HG03460 (cell line): Measurements from ENCODE around the gene ATP6AP2.
"Not testable (repeated sequence)": the region's sequence is repeated elsewhere in the genome, so short reads cannot be mapped to it uniquely, and the experiment has no call there.

Source experiments
- ATAC-seq: cut with Tn5 transposase; IDR thresholded peaks from one replicate; pipeline ENCODE4 v1.9.1; 2021; ENCODE audit not compliant: unreplicated experiment

ATP6AP2 gene

GRCh38 chrX:40575411-40575810 lies 5.4 kb upstream of the ATP6AP2 start:
- not testable (repeated sequence) for ATAC-seq

- ATAC-seq = no peak
Measured at GRCh38 chrX:40576291-40576690, 4.5 kb upstream of the ATP6AP2 start.

DNA sequence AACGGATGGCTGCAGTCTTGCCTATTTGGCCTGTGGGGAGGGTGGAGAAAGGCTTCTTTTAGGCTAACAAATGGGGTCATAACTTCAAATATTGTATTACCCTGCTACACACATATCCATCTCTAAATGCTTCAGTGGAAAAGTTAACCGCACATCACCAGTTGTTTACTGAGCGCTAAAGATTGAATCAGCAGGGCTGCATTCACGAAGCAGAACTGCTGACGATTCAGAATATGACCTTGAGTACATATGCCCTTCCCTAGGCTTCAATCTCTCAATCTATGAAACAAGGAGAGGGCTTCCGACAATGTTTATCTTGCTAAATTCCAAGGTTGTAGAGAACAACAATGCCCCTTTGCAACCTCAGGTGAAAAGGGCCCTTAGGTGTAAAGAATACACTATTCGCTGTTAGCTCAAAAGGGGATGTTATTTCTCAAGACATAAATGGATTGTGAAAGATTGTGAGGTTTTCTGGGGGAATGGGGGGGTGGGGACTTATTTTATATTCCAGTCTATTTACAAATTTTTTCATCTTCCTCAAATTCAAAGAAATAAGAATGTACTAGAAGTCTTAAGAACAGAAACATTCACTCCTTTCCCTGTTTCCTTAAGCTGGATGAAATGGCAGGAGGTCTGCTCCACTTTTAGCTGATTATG lies 2.6 kb upstream of the ATP6AP2 start:
- ATAC-seq = no peak

DNA sequence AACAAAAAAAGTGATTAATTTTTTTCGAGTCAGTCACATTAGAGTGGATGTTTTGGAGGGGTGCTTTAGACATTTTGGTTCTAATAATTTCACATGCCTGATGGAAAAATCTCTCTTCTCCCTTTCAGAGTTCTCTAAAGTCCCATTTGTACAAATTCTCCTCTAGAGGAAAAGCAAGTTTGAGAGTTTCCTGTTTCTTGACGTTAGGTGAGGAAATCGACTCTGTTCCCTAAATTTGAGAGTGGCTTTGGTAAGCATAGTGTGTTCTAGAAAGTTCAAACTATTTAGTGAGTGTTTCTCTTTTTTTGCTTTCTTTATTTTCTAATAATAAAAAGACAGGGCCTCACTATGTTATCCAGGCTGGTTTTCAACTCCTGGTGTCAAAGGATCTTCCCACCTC lies 1.6 kb upstream of the ATP6AP2 start:
- ATAC-seq = no peak

- peak; percentile 48 for ATAC-seq
Measured at GRCh38 chrX:40579900-40580536, 752 bp upstream of the ATP6AP2 start.

- ATAC-seq = no peak
Measured at GRCh38 chrX:40581336-40581920, 658 bp downstream of the ATP6AP2 start.

DNA sequence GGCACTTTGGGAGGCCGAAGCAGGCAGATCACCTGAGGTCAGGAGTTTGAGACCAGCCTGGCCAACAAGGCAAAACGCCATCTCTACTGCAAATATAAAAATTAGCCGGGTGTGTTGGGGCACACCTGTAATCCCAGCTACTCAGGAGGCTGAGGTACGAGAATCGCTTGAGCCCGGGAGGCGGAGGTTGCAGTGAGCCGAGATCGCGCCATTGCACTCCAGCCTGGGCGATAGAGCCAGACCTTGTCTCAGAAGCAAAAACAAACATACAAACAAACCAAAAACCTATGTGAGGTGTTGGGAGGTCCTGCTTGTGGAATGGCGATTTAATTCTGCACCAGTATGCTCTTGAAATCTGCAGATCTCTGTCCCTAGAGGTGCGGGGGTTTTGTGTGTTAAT lies 1.4 kb downstream of the ATP6AP2 start:
- ATAC-seq = not testable (repeated sequence)

DNA sequence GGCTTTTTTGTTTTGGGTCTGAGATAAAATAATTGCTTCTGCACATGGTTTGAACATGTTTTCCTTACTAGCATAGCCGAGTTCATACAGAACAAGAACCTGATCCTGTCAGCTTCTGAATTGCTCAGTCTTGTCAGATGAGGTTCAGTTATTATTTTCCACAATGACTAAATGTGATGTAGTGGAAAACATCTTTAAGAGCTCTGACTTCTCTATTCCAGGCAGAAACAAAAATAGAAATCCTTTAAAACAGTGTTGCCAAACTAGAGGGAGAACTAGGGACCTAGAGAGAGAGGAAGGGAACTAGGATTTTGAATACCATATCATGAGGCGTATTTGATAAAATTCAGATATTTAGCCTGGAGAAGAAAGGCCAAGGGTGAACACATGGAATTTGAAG lies 2.0 kb downstream of the ATP6AP2 start:
- ATAC-seq = no peak

GRCh38 chrX:40587623-40588022 lies 6.9 kb downstream of the ATP6AP2 start:
- ATAC-seq = not testable (repeated sequence)

- not testable (repeated sequence) for ATAC-seq
Measured at GRCh38 chrX:40589616-40590321, 9.0 kb downstream of the ATP6AP2 start.

DNA sequence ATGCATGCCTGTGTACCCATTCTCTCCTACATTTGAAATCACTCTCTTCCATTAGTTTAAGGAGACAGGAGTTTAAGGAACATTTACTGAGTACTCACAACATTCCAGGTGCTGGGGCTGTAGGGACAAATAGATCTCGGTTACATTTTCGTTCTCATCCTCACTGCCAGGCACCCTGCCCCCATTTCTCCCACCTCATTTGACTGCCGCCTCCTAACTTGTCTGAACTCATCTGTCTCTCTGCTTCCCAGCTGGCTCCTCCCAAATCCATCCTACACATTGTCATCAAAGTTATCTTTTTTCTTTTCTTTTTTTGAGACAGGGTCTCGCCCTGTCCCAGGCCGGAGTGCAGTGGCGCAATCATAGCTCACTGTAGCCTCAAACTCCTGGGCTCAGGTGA lies 22.7 kb downstream of the ATP6AP2 start:
- no peak for ATAC-seq

DNA sequence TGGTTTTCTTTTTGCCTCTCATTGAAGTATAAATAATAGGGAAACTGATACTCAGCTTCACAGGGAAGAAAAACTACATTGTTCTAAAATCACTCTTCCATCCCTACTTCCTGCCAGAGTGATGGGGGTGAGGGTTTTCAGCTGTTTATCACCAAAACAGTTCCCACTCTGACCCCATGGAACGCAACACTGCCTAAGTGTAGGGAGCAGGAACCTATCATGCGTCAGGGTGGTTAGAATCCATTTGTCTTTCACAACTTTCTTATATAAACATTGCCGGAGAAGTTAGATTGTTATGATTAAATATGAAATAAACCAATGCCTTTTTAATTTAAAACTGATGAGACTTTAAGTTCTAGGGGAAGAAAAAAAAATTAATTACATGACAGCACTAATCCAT lies 26.6 kb downstream of the ATP6AP2 start:
- ATAC-seq = no peak

DNA sequence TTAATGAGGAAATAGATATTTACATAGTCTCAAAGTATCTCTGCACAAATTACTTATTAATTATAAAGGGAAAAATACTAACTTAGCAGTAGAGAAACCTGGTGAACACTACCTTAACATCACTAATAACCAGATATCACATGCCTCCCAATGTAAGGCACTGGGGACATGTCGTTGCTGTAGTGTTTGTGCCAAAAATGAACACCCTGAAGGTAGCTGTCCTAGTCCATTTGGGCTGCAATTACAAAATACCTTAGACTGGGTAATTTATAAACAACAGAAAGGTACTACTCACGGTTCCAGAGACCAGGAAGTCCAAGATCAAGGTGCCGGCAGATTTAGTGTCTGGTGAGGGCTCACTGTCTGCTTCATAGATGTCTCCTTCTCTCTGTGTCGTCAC lies 31.7 kb downstream of the ATP6AP2 start:
- ATAC-seq = no peak

DNA sequence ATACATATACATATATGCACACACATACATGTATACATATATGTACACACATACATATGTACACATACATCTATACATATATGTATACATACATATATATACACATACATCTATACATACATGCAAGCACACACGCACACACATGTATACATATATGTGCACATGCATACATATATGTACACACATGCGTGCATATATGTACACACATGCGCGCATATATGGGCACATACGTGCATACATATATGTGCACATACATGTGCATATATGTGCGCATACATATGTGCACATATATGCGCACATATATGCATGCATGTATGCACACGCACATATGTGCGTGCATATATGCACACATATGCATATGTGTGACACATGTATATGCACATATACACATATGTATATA lies 35.2 kb downstream of the ATP6AP2 start:
- ATAC-seq = no peak

DNA sequence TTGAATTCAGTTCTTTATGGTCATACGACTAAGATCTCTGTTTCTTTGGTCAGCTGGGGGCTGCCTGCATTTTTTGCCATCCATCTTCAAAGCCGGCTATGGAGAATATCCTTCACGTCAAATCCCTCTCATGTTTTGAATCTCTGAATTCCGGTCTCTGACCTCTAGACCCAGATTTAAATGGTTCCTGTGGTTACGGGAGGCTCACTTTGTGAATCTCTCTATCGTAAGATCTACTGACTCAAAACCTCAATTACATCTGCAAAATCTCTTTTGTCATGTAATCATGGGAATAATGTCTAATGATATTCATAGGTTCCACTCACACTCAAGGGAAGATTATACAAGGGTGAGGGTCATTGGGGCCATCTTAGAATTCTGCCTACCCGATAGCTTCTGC lies 36.8 kb downstream of the ATP6AP2 start:
- no peak for ATAC-seq

- ATAC-seq = no peak
Measured at GRCh38 chrX:40622479-40623138, 41.8 kb downstream of the ATP6AP2 start.

DNA sequence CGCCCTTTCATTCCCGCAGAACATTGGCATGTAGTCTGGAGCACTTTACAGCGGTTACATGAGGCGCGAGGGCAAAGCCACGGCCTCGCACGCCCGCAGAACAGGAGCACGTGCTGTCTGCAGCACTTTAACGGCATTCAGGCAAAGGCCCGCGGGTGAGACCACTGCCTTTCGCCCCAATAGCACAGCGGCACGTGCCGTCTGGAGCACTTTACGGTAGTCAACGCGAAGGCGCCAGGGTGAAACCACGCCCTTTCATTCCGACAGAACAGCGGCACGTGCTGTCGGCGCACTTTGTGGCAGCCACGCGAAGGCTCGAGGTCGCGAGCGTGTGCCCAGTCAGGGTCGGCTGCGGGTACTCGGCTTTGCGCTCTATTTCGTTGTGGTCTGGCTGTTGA lies 42.4 kb downstream of the ATP6AP2 start, which contains the start of gene MPC1L:
Gene MPC1L (plus strand): TSS at position 290 of the 398 bp plus-strand sequence. CDS start 138 bp downstream, outside the sequence.
- ATAC-seq = no peak

- no peak for ATAC-seq
Measured at GRCh38 chrX:40623665-40624064, 42.9 kb downstream of the ATP6AP2 start.

DNA sequence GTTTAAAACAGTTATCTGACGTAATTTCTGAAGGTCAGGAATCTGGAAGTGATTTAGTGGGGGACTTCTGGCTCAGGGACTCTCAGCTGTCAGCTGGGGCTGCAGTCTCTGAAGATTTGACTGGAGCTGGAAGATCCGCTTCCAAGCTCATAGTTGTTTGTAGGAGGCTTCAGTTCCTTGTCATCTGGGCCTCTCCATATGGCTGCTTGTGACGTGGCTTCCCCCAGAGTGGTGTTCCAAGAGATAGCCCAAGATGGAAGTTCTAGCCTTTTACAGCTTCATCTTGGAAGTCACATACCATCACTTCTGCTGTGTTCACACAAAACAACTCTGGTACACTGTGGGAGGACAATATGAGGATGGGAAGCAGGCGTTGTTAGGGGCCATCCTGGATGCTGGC lies 44.5 kb downstream of the ATP6AP2 start:
- ATAC-seq = no peak

GRCh38 chrX:40628506-40628905 lies 47.7 kb downstream of the ATP6AP2 start:
- no peak for ATAC-seq

- ATAC-seq = no peak
Measured at GRCh38 chrX:40632199-40632598, 51.4 kb downstream of the ATP6AP2 start.
